Activated CD4-positive, alpha-beta T cell treated with anti-CD3 and anti-CD28 coated beads, Interleukin-2, amount 10 ng/mL, durations not matched to agents 24 days and 14 days (primary cell): ENCODE data around the gene HSDL2. TPM values are rescaled to one million over a fixed set of nuclear protein-coding genes. Genes with fewer than 3 reads are reported as not detected.
"Not testable (repeated sequence)": the region's sequence is repeated elsewhere in the genome, so short reads cannot be mapped to it uniquely, and the experiment has no call there.

Source experiments
- DNase-seq: peaks from one replicate; pipeline ENCODE4 v3.0.0; 2022
- H3K27ac Mint-ChIP-seq: one replicate; pipeline ENCODE4 v1.8.0; 2022; ENCODE audit warnings: mild to moderate bottlenecking, mixed read lengths
- H3K27me3 Mint-ChIP-seq: one replicate; pipeline ENCODE4 v1.8.0; 2022; ENCODE audit warnings: mixed read lengths
- H3K36me3 Mint-ChIP-seq: one replicate; pipeline ENCODE4 v1.8.0; 2022; ENCODE audit warnings: low read depth, mild to moderate bottlenecking, mixed read lengths
- H3K4me1 Mint-ChIP-seq: one replicate; pipeline ENCODE4 v1.8.0; 2021; ENCODE audit warnings: mixed read lengths
- H3K4me3 Mint-ChIP-seq: one replicate; pipeline ENCODE4 v1.8.0; 2022; ENCODE audit warnings: mild to moderate bottlenecking, moderate library complexity, mixed read lengths
- H3K9me3 Mint-ChIP-seq: one replicate; pipeline ENCODE4 v1.8.0; 2021; ENCODE audit warnings: mixed read lengths
- intact Hi-C: fragments of 100-400 bp; cut with micrococcal nuclease; formaldehyde crosslinking; loops from one replicate; pipeline ENCODE4 v1.15.1; 2023
- total RNA-seq: library from RNA; stranded (reverse); gene quantifications from 2 replicates; pipeline ENCODE4 v1.2.3, GENCODE V29; 2022

HSDL2 gene
- total RNA-seq, 1 donor from 2014 or later, result 14.1 TPM

- H3K4me3 Mint-ChIP-seq, H3K9me3 Mint-ChIP-seq, H3K27ac Mint-ChIP-seq, DNase-seq, intact Hi-C loops, H3K27me3 Mint-ChIP-seq, H3K4me1 Mint-ChIP-seq: not testable (repeated sequence)
- peaks cover 11% of the 10 kb centered on the region for H3K36me3 Mint-ChIP-seq
These were observed 12.1 kb downstream of the HSDL2 start for GRCh38 chr9:112391936-112392560.

DNA sequence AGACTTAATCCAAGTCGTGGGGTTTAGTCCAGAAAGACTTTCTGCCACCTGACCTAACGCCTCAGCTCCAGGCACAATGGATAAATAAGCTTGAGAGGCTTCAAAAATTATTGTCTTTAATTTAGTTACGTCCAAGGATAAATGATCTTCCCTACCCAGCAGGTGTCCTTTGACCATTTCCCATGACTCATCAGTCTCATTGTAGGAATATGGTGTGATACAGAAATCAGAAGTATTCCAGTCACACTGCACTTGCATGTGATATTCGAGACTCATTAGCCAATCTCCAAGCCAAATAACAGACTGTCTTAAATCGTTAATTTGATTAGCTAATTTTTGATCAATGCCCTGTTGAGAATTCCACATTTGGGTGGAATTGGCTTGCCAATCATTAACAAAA is 13.2 kb downstream of the HSDL2 start:
- peaks cover 11% of the 10 kb centered on the region for H3K36me3 Mint-ChIP-seq
- DNase-seq, H3K4me3 Mint-ChIP-seq, H3K9me3 Mint-ChIP-seq, intact Hi-C loops, H3K27me3 Mint-ChIP-seq, H3K4me1 Mint-ChIP-seq, H3K27ac Mint-ChIP-seq: not testable (repeated sequence)

DNA sequence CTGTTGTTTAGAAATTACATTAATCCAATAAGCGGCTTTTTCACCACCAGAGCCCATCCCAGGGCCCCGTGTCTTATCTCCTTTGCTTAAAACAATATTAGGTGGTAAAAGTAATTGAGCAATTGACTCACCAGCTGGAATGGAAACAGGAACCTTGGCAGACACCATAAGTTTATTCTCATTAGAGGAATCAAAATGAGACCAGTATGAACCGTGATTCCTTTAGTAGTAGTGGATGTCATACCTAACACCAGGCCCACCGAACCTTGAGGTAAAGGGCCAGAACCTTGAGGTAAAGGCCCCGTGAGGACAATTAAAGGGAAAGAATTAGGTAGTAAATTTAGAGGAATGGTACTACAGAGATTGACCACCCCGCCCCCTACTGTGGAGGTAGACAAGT is 16.5 kb downstream of the HSDL2 start:
- Mint-ChIP-seq H3K27ac (no peak overlapping the region), H3K9me3 (peaks cover 6% of the 10 kb centered on the region), H3K4me3 (no peak overlapping the region)

DNA sequence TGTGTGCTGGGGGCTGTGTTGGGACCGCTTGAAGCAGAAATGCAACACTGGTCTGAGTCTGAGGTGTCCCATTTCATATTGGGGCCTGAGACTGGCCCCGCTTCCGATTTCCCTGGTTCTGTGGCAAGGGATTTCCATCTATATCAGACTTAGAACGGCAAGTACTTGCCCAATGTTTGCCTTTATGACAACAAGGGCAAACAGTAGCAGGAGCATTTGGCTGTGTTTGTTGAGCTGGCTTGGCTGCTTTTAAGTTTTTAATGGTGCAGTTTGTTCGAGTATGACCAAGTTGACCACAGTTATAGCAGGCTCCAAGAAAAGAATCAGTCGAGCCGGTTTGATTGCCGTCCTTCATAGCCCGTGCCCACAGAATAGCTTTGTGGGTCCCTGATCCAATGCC is 17.0 kb downstream of the HSDL2 start:
- no peak for DNase-seq
- Mint-ChIP-seq H3K27ac (no peak overlapping the region), H3K36me3 (peaks cover 18% of the 10 kb centered on the region)

More for the DNA sequence above, 16.5 kb downstream of the HSDL2 start:
- Mint-ChIP-seq H3K27me3 (no peaks in the 10 kb centered on the region), H3K4me1 (no peaks in the 10 kb centered on the region), H3K36me3 (peaks cover 18% of the 10 kb centered on the region)
- DNase-seq, result no peak
- intact Hi-C loops, result no loop called here

GRCh38 chr9:112401175-112401815 is 21.4 kb downstream of the HSDL2 start:
- no peak overlapping the region for H3K27ac Mint-ChIP-seq
- intact Hi-C loops, result no loop called here
- peaks cover 22% of the 10 kb centered on the region for H3K36me3 Mint-ChIP-seq
- H3K9me3 Mint-ChIP-seq, result peaks cover 6% of the 10 kb centered on the region
- no peaks in the 10 kb centered on the region for H3K4me1 Mint-ChIP-seq
- H3K27me3 Mint-ChIP-seq, result no peaks in the 10 kb centered on the region
- DNase-seq, result no peak
- no peak overlapping the region for H3K4me3 Mint-ChIP-seq

More for the DNA sequence above, 17.0 kb downstream of the HSDL2 start:
- Mint-ChIP-seq H3K4me3 (no peak overlapping the region), H3K27me3 (no peaks in the 10 kb centered on the region), H3K9me3 (peaks cover 6% of the 10 kb centered on the region), H3K4me1 (no peaks in the 10 kb centered on the region)
- intact Hi-C loops, result no loop called here

- no peaks in the 10 kb centered on the region for H3K4me1 Mint-ChIP-seq
- DNase-seq, result no peak
- peaks cover 6% of the 10 kb centered on the region for H3K9me3 Mint-ChIP-seq
- no peak overlapping the region for H3K27ac Mint-ChIP-seq
- H3K27me3 Mint-ChIP-seq, result no peaks in the 10 kb centered on the region
- H3K36me3 Mint-ChIP-seq, result peaks cover 24% of the 10 kb centered on the region
- intact Hi-C loops, result no loop called here
- H3K4me3 Mint-ChIP-seq, result no peak overlapping the region
These were observed 23.8 kb downstream of the HSDL2 start for GRCh38 chr9:112403614-112404201.

DNA sequence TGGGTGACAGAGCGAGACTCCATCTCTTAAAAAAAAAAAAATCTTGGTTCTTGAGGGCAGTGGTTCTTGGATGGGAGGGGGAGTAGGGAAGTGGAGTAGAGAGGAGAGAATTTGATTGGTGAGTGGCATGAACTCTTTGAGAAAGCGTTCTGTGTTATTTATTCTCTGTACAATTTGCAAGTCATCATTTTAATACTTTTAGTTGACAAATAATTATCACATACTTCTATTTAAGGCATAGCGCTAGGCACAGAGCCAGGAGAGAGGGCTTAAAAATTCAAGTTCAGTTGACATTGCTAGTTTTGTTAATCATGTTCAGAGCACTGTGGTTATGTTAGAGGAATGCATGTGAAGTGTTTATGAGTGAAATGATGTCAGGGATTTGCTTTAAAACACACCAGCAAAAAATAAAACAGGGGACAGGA is 24.6 kb downstream of the HSDL2 start:
- no peak for DNase-seq
- Mint-ChIP-seq H3K36me3 (peaks cover 21% of the 10 kb centered on the region), H3K27ac (no peak overlapping the region), H3K9me3 (no peaks in the 10 kb centered on the region), H3K27me3 (no peaks in the 10 kb centered on the region), H3K4me1 (no peaks in the 10 kb centered on the region), H3K4me3 (no peak overlapping the region)
- intact Hi-C loops, result no loop called here

DNA sequence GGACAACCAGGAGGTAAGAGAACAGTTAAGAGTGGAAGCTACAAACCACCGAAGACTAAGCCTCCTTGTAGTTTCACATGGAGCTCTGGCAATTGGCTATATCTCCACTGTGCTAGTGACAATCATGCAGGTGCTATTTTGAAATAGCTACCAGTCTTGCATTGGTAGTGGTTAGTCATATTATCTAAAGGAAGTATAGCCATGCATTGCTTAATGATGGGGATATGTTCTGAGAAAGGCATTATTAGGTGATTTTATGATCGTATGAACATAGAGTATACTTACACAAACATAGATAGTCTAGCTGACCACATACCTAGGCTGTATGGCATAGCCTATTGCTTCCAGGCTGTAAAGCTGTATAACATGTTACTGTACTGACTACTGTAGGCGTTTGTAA is 28.4 kb downstream of the HSDL2 start:
- no peak overlapping the region for H3K4me3 Mint-ChIP-seq
- H3K9me3 Mint-ChIP-seq, result no peaks in the 10 kb centered on the region
- no peaks in the 10 kb centered on the region for H3K27me3 Mint-ChIP-seq
- H3K36me3 Mint-ChIP-seq, result peaks cover 25% of the 10 kb centered on the region
- H3K4me1 Mint-ChIP-seq, result no peaks in the 10 kb centered on the region
- no peak overlapping the region for H3K27ac Mint-ChIP-seq
- DNase-seq, result no peak
- intact Hi-C loops, result no loop called here

DNA sequence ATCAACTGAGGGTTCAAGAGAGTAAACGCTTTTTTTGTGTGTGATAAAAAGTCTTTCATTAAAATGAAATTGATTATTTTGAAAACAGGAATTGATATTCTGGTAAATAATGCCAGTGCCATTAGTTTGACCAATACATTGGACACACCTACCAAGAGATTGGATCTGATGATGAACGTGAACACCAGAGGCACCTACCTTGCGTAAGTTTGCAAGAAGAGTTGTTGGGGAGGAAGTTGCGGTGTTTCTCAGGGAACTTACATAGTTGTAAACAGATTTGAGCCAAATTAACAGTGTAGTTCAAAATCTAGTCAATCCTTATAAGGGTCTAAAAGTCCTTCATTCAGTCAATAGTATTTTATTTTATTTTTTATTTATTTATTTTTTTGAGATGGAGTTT is 28.9 kb downstream of the HSDL2 start:
- no peaks in the 10 kb centered on the region for H3K9me3 Mint-ChIP-seq
- H3K36me3 Mint-ChIP-seq, result peaks cover 25% of the 10 kb centered on the region
- intact Hi-C loops, result no loop called here
- DNase-seq, result no peak
- no peak overlapping the region for H3K4me3 Mint-ChIP-seq
- no peak overlapping the region for H3K27ac Mint-ChIP-seq
- H3K27me3 Mint-ChIP-seq, result no peaks in the 10 kb centered on the region
- no peaks in the 10 kb centered on the region for H3K4me1 Mint-ChIP-seq

DNA sequence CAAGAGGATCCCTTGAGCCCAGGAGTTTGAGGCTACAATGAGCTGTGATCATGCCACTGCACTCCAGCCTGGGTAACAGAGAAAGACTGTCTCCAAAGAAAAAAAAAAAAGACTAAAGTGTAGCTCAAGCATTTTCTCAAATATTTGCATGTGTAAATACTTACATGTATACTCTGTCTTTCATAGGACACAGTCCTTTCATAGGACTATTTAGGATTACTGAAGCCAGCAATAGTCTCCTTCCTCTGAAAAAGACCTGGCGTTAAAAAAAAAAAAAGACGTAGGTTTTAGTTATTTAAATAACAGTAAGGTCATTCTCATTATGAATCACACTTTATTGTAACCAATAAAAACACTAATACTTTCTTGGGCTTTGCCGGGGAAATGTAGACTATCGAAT is 29.9 kb downstream of the HSDL2 start:
- Mint-ChIP-seq H3K9me3 (no peaks in the 10 kb centered on the region), H3K4me3 (no peak overlapping the region), H3K27ac (no peak overlapping the region), H3K36me3 (peaks cover 19% of the 10 kb centered on the region), H3K27me3 (no peaks in the 10 kb centered on the region), H3K4me1 (no peaks in the 10 kb centered on the region)
- intact Hi-C loops, result no loop called here
- no peak for DNase-seq

GRCh38 chr9:112411626-112412027 is 31.7 kb downstream of the HSDL2 start:
- H3K27ac Mint-ChIP-seq, result no peak overlapping the region
- intact Hi-C loops, result no loop called here
- H3K27me3 Mint-ChIP-seq, result no peaks in the 10 kb centered on the region
- no peak overlapping the region for H3K4me3 Mint-ChIP-seq
- H3K4me1 Mint-ChIP-seq, result no peaks in the 10 kb centered on the region
- no peaks in the 10 kb centered on the region for H3K9me3 Mint-ChIP-seq
- peaks cover 17% of the 10 kb centered on the region for H3K36me3 Mint-ChIP-seq
- no peak for DNase-seq

- DNase-seq, H3K9me3 Mint-ChIP-seq, H3K27me3 Mint-ChIP-seq, H3K36me3 Mint-ChIP-seq, H3K27ac Mint-ChIP-seq, H3K4me3 Mint-ChIP-seq, H3K4me1 Mint-ChIP-seq, intact Hi-C loops: not testable (repeated sequence)
These were observed 33.8 kb downstream of the HSDL2 start for GRCh38 chr9:112413728-112414127.

GRCh38 chr9:112420208-112420607 is 40.3 kb downstream of the HSDL2 start:
- DNase-seq, result no peak
- no peak overlapping the region for H3K27ac Mint-ChIP-seq
- no peaks in the 10 kb centered on the region for H3K9me3 Mint-ChIP-seq
- peaks cover 6% of the 10 kb centered on the region for H3K4me1 Mint-ChIP-seq
- intact Hi-C loops, result no loop called here
- no peak overlapping the region for H3K4me3 Mint-ChIP-seq
- no peaks in the 10 kb centered on the region for H3K27me3 Mint-ChIP-seq
- H3K36me3 Mint-ChIP-seq, result peaks cover 11% of the 10 kb centered on the region

- Mint-ChIP-seq H3K4me1 (peaks cover 6% of the 10 kb centered on the region), H3K9me3 (no peaks in the 10 kb centered on the region), H3K27ac (peak overlapping the region; percentile 44), H3K27me3 (no peaks in the 10 kb centered on the region), H3K4me3 (no peak overlapping the region), H3K36me3 (peaks cover 11% of the 10 kb centered on the region)
- DNase-seq, result no peak
- intact Hi-C loops, result no loop called here
These were observed 41.9 kb downstream of the HSDL2 start for GRCh38 chr9:112421771-112422222.
